SK-N-MC (cell line): Measurements from ENCODE around the gene SNRNP200.
A peak's percentile ranks its signal among the peaks of the same experiment; 100 is the strongest.

ENCODE experiments used
- DNase-seq: peaks from one replicate; pipeline ENCODE4 v3.0.0-alpha.2; 2011; ENCODE audit warnings: low read depth, low spot score
- H3K27ac ChIP-seq: fragments of 200-600 bp; sonication (generic); 2 replicates; pipeline ENCODE4 v1.5.1; 2016; ENCODE audit warnings: mixed run types
- H3K36me3 ChIP-seq: fragments of 200-600 bp; sonication (generic); 2 replicates; pipeline ENCODE4 v1.6.1; 2017; ENCODE audit warnings: antibody characterized with exemption, low read length, mixed read lengths; ENCODE audit not compliant: insufficient read depth
- H3K4me3 ChIP-seq: fragments of 200-600 bp; sonication (generic); 2 replicates; pipeline ENCODE4 v1.5.1; 2016
- H3K9ac ChIP-seq: fragments of 200-600 bp; sonication (generic); 2 replicates; pipeline ENCODE4 v1.8.0; 2017; ENCODE audit warnings: mixed run types, mixed read lengths; ENCODE audit not compliant: insufficient read length
- H3K9me3 ChIP-seq: fragments of 200-600 bp; sonication (generic); 2 replicates; pipeline ENCODE4 v1.6.1; 2017; ENCODE audit warnings: low read depth, mild to moderate bottlenecking, antibody characterized with exemption, low read length, moderate library complexity, mixed read lengths
- EZH2 ChIP-seq: fragments of 200-600 bp; sonication (generic); IDR thresholded peaks from one replicate; pipeline ENCODE4 v1.6.1; 2017; ENCODE audit warnings: antibody characterized with exemption
- FOXP2 ChIP-seq: optimal IDR thresholded peaks from 2 replicates; pipeline ENCODE3; 2011; ENCODE audit warnings: mild to moderate bottlenecking, moderate library complexity; ENCODE audit not compliant: insufficient read depth; ENCODE audit errors: extremely low read length, control extremely low read depth
- POLR2AphosphoS5 ChIP-seq: IDR thresholded peaks from 2 replicates; pipeline ENCODE4 v1.6.1; 2012; ENCODE audit warnings: mild to moderate bottlenecking, low read depth, low read length, borderline replicate concordance

The SNRNP200 gene

DNA sequence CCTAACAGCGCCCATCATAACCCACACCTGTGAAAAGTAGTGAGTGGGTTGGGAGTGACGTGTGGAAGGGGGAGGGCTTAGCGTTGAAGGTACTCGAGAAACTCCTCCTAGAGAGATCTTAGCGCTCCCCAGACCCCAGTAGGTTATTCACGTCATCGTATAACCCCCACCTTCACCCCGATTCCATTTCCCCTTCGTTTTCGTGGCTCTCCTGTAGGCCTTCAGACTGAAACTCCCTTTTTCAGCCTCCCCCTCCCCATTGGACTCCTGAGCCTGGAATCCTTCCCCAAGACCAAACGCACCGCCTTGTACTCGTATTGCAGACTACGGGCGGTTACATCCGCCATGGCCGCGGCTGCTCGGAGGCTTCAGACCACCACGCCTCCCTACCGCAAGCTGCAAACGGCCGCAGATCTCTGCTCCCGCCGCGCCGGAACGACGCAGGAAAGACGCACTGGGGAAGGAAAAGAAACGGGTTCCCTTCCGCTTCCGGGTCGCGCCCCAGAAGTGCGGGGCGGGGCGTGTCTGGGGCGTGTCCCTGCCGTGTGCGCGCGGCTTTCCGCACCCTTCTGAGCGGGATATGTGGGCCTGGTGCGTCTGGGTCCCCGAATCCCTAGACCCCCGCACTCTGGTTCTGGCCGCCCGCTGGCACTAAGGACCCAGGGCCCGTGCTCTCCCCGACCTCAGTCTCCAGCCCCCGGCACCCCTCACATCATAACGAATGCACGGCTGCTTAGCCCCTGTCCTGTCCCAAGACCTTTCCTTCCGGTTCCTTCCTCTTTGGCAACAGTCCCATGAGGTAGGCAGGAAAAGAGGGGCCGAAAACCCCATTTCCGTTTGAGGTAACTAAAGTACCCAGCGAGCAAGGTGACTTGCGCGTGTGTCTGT is at the start of gene SNRNP200:
Gene SNRNP200 (minus strand): TSS at position 456 of the 888 bp plus-strand sequence. CDS start 109 bp downstream, at position 347.
- Histone ChIP-seq H3K9me3 (no peaks in the 10 kb centered on the region), H3K4me3 (peak within 1 kb of the TSS; percentile 98), H3K9ac (peak within 1 kb of the TSS; percentile 96), H3K36me3 (peaks cover 41% of the 10 kb centered on the region), H3K27ac (peak within 1 kb of the TSS; percentile 79)
- peak; percentile 93; the same call in 1 of the 2 replicates for TF ChIP-seq POLR2AphosphoS5
- TF ChIP-seq FOXP2: peak; percentile 47
- no peak for TF ChIP-seq EZH2
- DNase-seq: peak; percentile 34

DNA sequence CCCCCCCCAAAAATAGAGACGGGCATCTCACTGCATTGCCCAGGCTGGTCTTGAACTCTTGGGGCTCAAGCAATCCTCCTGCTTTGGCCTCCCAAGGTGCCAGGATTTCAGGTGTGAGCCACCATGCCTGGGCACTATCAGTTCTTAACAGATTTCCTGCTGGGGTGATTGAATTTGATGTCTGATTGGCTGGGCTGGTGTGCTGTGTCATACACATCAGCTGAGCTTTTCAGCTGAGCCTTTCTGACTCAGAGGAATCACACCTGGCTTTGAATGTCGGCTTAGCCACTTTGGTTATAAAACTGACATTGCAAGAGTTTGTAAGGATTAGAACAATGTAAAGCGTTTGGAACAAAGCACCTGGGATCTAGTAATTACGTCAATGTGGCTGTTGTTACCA is 49.1 kb upstream of the SNRNP200 start:
- no peak overlapping the region for H3K9ac ChIP-seq
- no peak overlapping the region for H3K4me3 ChIP-seq
- H3K36me3 ChIP-seq: peaks cover 84% of the 10 kb centered on the region
- no peak overlapping the region for H3K27ac ChIP-seq
- TF ChIP-seq FOXP2 (no peak), EZH2 (no peak), POLR2AphosphoS5 (no peak)
- no peaks in the 10 kb centered on the region for H3K9me3 ChIP-seq
- DNase-seq: no peak

DNA sequence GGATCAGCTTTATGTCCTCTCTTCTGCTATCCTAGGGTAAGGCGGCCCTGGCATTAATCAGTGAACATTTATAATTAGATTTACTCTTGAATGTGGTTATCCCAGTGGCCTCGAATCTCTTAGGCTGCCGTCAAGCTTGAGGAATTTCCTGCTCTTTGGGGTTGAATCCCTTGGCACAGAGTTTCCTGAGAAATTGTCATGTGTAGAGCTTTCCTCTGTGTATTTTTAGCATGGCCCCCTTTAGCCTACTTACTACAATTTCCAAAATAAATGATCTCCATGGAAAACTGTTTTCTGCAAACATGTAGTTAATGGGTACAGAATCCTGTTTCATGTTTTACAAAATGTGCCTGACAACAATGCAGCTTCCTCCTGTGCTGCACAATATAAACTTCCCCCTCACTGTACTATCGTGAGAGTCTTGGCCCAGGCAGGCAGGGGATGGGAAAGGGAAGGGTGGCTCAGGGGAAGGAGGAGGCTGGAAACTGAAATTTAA is 48.3 kb upstream of the SNRNP200 start:
- no peak overlapping the region for H3K9ac ChIP-seq
- H3K36me3 ChIP-seq: peaks cover 84% of the 10 kb centered on the region
- H3K4me3 ChIP-seq: no peak overlapping the region
- no peak for DNase-seq
- H3K27ac ChIP-seq: no peak overlapping the region
- TF ChIP-seq POLR2AphosphoS5: no peak
- no peak for TF ChIP-seq EZH2
- TF ChIP-seq FOXP2: no peak
- no peaks in the 10 kb centered on the region for H3K9me3 ChIP-seq

DNA sequence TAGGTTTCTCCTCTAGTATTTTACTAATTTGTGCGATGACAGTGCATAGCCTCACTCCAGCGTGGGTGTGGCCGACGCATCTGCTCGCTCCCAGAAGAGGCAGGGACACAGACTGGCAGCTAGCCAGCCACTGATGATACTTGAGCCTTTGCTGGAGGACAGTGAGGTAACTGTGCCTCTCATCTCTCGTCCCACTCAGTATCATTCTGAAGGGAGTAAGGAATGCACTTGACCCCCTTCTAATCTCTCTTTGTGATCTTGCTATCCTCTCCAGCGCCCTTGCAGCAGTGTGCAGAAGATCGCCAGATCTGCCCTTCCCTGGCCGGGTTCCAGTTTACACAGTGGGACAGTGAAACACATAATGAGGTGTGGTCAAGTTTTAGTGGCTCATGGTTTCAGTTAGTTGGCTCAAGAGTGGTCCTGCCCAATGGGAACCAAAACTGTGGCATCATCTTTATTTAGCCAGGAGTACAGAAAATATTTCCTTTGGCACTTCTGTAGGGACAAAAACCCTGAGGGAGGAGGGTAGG is 47.8 kb upstream of the SNRNP200 start:
- TF ChIP-seq POLR2AphosphoS5 (no peak), EZH2 (no peak), FOXP2 (no peak)
- Histone ChIP-seq H3K36me3 (peaks cover 86% of the 10 kb centered on the region), H3K27ac (no peak overlapping the region), H3K9me3 (no peaks in the 10 kb centered on the region), H3K4me3 (no peak overlapping the region), H3K9ac (no peak overlapping the region)
- DNase-seq: no peak

DNA sequence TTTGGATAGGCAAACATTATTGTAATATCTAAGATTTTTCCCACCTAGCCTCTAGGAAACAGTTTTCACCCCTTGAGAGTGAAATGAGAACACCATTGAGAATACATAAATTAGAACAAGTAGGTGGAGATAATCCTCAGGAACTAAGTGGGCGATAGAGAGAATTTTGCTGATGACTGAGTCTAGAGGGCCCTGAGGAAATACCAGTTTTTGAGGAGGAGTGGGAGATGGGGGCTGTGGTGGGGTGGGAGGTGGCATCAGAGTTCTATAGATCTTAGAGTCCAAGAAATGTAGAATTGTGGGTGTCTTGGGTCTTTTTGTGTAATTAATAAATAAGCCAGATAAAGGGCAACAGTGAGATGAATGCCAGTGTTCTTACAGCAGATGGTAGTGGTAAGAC is 42.0 kb upstream of the SNRNP200 start:
- TF ChIP-seq EZH2 (no peak), FOXP2 (no peak), POLR2AphosphoS5 (no peak)
- DNase-seq: no peak
- H3K9me3 ChIP-seq: no peaks in the 10 kb centered on the region
- H3K4me3 ChIP-seq: no peak overlapping the region
- H3K36me3 ChIP-seq: peaks cover 93% of the 10 kb centered on the region
- no peak overlapping the region for H3K9ac ChIP-seq
- no peak overlapping the region for H3K27ac ChIP-seq

DNA sequence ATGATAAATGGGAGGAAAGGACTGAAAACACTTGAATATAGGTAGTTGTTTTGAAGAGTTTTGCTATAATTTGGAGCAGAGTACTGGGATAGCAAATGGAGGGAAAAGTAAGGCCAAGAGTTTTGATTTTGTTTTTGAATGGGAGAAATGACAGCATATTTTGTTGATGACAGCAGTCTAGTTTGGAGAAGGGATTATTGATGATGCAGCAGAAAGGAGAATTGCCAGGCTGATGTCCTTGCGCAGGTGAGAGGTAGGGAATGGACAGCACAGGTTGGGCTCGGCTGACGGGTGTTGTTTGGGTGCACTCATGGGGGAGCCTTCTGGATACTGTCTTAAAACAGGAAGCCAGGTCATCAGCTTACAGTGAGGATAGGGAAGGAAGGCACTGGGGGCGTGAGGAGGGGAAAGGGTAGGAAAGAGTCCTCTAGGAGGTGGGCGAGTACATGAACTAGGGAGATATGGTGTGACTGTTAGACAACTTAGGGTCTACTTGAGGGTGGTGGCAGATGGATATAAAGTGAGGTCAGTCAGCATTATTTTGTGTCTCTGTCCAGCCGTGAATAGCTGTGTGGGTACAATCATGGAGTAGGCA is 40.6 kb upstream of the SNRNP200 start:
- H3K9ac ChIP-seq: no peak overlapping the region

DNA sequence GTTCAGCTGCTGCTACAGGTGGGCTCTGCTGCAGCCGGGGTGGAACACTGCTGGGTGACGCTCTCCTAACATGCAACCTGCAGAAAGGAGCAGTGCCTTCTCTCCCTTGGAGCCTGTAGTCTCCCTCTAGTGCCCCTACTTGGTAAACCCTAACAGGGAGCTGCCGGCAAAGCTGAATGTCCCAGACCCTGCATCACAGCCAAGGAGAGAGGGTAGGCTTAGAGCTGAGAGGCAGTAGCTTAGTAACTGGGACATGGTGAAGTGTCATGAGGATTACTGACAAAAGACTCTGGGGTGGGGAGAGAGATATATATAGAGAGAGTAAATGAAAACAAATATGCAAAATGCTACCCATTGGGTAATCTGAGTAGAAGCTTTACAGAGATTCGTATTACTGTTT is 40.1 kb upstream of the SNRNP200 start:
- Histone ChIP-seq H3K27ac (no peak overlapping the region), H3K9ac (no peak overlapping the region), H3K36me3 (peaks cover 92% of the 10 kb centered on the region), H3K4me3 (no peak overlapping the region), H3K9me3 (no peaks in the 10 kb centered on the region)
- DNase-seq: no peak
- TF ChIP-seq FOXP2: no peak
- no peak for TF ChIP-seq POLR2AphosphoS5
- no peak for TF ChIP-seq EZH2

More for the DNA sequence above, 40.6 kb upstream of the SNRNP200 start:
- Histone ChIP-seq H3K4me3 (no peak overlapping the region), H3K27ac (no peak overlapping the region), H3K36me3 (peaks cover 95% of the 10 kb centered on the region), H3K9me3 (no peaks in the 10 kb centered on the region)
- no peak for DNase-seq
- no peak for TF ChIP-seq POLR2AphosphoS5
- TF ChIP-seq EZH2: no peak
- TF ChIP-seq FOXP2: no peak

DNA sequence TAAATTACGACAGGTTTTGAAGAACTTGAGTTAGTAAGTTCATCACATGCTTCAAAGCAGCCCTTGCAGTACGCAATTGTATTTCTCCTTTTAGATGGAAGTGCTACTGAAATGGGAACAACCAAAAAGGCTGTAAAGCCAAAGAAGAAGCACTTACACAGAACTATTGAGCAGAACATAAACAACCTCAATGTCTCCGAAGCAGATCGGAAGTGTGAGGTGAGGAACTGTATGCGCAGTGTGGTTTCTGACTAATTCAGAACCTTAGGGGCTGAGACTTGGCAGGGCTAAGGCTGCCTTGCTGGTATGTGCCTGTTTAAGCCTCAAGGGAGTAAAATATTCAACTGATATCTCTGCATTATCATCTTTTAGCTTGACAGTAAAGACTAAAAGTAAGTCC is 38.7 kb upstream of the SNRNP200 start:
- Histone ChIP-seq H3K9me3 (no peaks in the 10 kb centered on the region), H3K4me3 (no peak overlapping the region), H3K36me3 (peaks cover 82% of the 10 kb centered on the region), H3K9ac (no peak overlapping the region), H3K27ac (no peak overlapping the region)
- TF ChIP-seq POLR2AphosphoS5 (no peak), FOXP2 (no peak), EZH2 (no peak)
- DNase-seq: no peak
